IPS-20b (cell line): Measurements from ENCODE around the gene CD72.

Experiments
- H3K27ac ChIP-seq: one replicate; pipeline ENCODE4 v1.5.1; 2013; ENCODE audit warnings: low read length
- H3K27me3 ChIP-seq: 2 replicates; pipeline ENCODE4 v1.6.1; 2013; ENCODE audit warnings: mild to moderate bottlenecking, low read length, inconsistent platforms; ENCODE audit not compliant: insufficient read depth
- H3K36me3 ChIP-seq: 2 replicates; pipeline ENCODE4 v1.6.1; 2013; ENCODE audit warnings: low read depth, mild to moderate bottlenecking, inconsistent platforms, low read length, moderate library complexity; ENCODE audit not compliant: insufficient read depth
- H3K4me1 ChIP-seq: 2 replicates; pipeline ENCODE4 v1.6.1; 2013; ENCODE audit warnings: mild to moderate bottlenecking, control low read depth, inconsistent platforms, low read length, moderate library complexity; ENCODE audit not compliant: insufficient read depth
- H3K4me3 ChIP-seq: 2 replicates; pipeline ENCODE4 v1.5.1; 2013; ENCODE audit warnings: mild to moderate bottlenecking, low read length, inconsistent platforms
- H3K9ac ChIP-seq: 2 replicates; pipeline ENCODE4 v1.6.1; 2013; ENCODE audit warnings: low read depth, mild to moderate bottlenecking, inconsistent platforms, low read length, moderate library complexity
- H3K9me3 ChIP-seq: 2 replicates; pipeline ENCODE4 v1.6.1; 2013; ENCODE audit warnings: mild to moderate bottlenecking, low read depth, low read length, inconsistent platforms; ENCODE audit not compliant: insufficient read depth

Gene CD72

GRCh38 chr9:35560625-35561337 lies 57.4 kb downstream of the CD72 start:
- Histone ChIP-seq H3K36me3 (no peaks in the 10 kb centered on the region; the same call in 1 of the 2 replicates), H3K4me1 (no peaks in the 10 kb centered on the region; the same call in 1 of the 2 replicates), H3K27ac (no peak overlapping the region), H3K9ac (no peak overlapping the region), H3K27me3 (no peaks in the 10 kb centered on the region), H3K4me3 (no peak overlapping the region), H3K9me3 (no peaks in the 10 kb centered on the region)
